IMR-90 (cell line): Measurements from ENCODE around the gene CHN2.

Experiments
- BHLHE40 ChIP-seq: fragments of 150-350 bp; IDR thresholded peaks from 2 replicates; pipeline ENCODE4 v1.6.1; 2016; ENCODE audit warnings: mild to moderate bottlenecking, low read depth, low read length
- CEBPB ChIP-seq: IDR thresholded peaks from 2 replicates; pipeline ENCODE4 v1.6.1; 2012; ENCODE audit warnings: low read depth, low read length, improper control_type of control experiment
- CHD1 ChIP-seq: IDR thresholded peaks from 2 replicates; pipeline ENCODE4 v1.6.1; 2012; ENCODE audit warnings: low read depth, low read length, improper control_type of control experiment
- FOS ChIP-seq: fragments of 150-350 bp; IDR thresholded peaks from 2 replicates; pipeline ENCODE4 v1.6.1; 2016; ENCODE audit warnings: low read depth, low read length
- MAZ ChIP-seq: IDR thresholded peaks from 2 replicates; pipeline ENCODE4 v1.6.1; 2012; ENCODE audit warnings: low read depth, mild to moderate bottlenecking, low read length, improper control_type of control experiment, moderate library complexity, borderline replicate concordance
- MXI1 ChIP-seq: IDR thresholded peaks from 2 replicates; pipeline ENCODE4 v1.6.1; 2012; ENCODE audit warnings: low read depth, mild to moderate bottlenecking, low read length, moderate library complexity, borderline replicate concordance
- POLR2A ChIP-seq: IDR thresholded peaks from 2 replicates; pipeline ENCODE4 v1.6.1; 2012; ENCODE audit warnings: mild to moderate bottlenecking, low read depth, low read length
- RAD21 ChIP-seq: IDR thresholded peaks from 2 replicates; pipeline ENCODE4 v1.6.1; 2012; ENCODE audit warnings: low read length, improper control_type of control experiment
- RCOR1 ChIP-seq: IDR thresholded peaks from 2 replicates; pipeline ENCODE4 v1.6.1; 2012; ENCODE audit warnings: mild to moderate bottlenecking, low read length, improper control_type of control experiment; ENCODE audit not compliant: insufficient replicate concordance
- RFX5 ChIP-seq: IDR thresholded peaks from 2 replicates; pipeline ENCODE4 v1.8.0; 2012; ENCODE audit warnings: low read depth, mild to moderate bottlenecking, low read length, moderate library complexity
- SMC3 ChIP-seq: fragments of 150-350 bp; IDR thresholded peaks from 2 replicates; pipeline ENCODE4 v1.6.1; 2016; ENCODE audit warnings: low read depth, mild to moderate bottlenecking, antibody characterized with exemption, low read length, moderate library complexity
- TF ChIP-seq, protein P1 (sequence below): conservative IDR thresholded peaks from 2 replicates; pipeline ENCODE4 v1.5.1; 2012; ENCODE audit warnings: mild to moderate bottlenecking, low read depth, low read length, improper control_type of control experiment
- TF ChIP-seq, protein P2 (sequence below): fragments of 150-350 bp; IDR thresholded peaks from 2 replicates; pipeline ENCODE4 v1.6.1; 2017; ENCODE audit warnings: mild to moderate bottlenecking, antibody characterized with exemption, low read length, low read depth

- TF ChIP-seq RFX5 (no peak), POLR2A (no peak), BHLHE40 (no peak), RCOR1 (no peak), MXI1 (no peak), CEBPB (no peak), MAZ (no peak), CHD1 (no peak), FOS (no peak), RAD21 (no peak), SMC3 (no peak)
- TF ChIP-seq, protein P1, sequence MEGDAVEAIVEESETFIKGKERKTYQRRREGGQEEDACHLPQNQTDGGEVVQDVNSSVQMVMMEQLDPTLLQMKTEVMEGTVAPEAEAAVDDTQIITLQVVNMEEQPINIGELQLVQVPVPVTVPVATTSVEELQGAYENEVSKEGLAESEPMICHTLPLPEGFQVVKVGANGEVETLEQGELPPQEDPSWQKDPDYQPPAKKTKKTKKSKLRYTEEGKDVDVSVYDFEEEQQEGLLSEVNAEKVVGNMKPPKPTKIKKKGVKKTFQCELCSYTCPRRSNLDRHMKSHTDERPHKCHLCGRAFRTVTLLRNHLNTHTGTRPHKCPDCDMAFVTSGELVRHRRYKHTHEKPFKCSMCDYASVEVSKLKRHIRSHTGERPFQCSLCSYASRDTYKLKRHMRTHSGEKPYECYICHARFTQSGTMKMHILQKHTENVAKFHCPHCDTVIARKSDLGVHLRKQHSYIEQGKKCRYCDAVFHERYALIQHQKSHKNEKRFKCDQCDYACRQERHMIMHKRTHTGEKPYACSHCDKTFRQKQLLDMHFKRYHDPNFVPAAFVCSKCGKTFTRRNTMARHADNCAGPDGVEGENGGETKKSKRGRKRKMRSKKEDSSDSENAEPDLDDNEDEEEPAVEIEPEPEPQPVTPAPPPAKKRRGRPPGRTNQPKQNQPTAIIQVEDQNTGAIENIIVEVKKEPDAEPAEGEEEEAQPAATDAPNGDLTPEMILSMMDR, result no peak
- TF ChIP-seq, protein P2, sequence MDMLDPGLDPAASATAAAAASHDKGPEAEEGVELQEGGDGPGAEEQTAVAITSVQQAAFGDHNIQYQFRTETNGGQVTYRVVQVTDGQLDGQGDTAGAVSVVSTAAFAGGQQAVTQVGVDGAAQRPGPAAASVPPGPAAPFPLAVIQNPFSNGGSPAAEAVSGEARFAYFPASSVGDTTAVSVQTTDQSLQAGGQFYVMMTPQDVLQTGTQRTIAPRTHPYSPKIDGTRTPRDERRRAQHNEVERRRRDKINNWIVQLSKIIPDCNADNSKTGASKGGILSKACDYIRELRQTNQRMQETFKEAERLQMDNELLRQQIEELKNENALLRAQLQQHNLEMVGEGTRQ, result no peak
Observed at GRCh38 chr7:29247963-29248236, 53.3 kb downstream of the CHN2 start.
